H1 (cell line): Measurements from ENCODE around the gene PPP1CA. TPM values are rescaled to one million over a fixed set of nuclear protein-coding genes. Genes with fewer than 3 reads are reported as not detected.

Experiments
- CTCF ChIA-PET: fragments of 300-600 bp; sonication (Branson Sonifier 250); formaldehyde crosslinking; loops from one replicate; lab custom pipeline; 2021; ENCODE audit not compliant: partially characterized antibody; lab: Charles Lee
- POLR2A ChIA-PET: fragments of 300-600 bp; sonication (Branson Sonifier 250); formaldehyde crosslinking; loops from one replicate; lab custom pipeline; 2021; ENCODE audit warnings: inconsistent platforms; ENCODE audit not compliant: partially characterized antibody; lab: Charles Lee
- DNase-seq, 2 experiments: peaks; one replicate each; pipeline versions ENCODE4 v3.0.0 to v3.0.0-alpha.2; 2010 to 2022; ENCODE audit warnings: low spot score in 2 of 2, low read depth in 1 of 2, mixed read lengths in 1 of 2
- FAIRE-seq: peaks from 2 replicates; lab custom pipeline; 2011; peaks lifted over from hg19 to GRCh38; lab: Jason Lieb, UNC
- H2AFZ ChIP-seq: 2 replicates; pipeline ENCODE4 v1.8.1; 2012; ENCODE audit warnings: low read length, inconsistent platforms
- H2AK5ac ChIP-seq: 2 replicates; pipeline ENCODE4 v1.6.1; 2013; ENCODE audit warnings: low read depth, low read length
- H2BK120ac ChIP-seq: replicated peaks from 2 replicates; pipeline ENCODE3; 2013; ENCODE audit warnings: low read depth, low read length, inconsistent platforms
- H2BK12ac ChIP-seq: 2 replicates; pipeline ENCODE4 v1.6.1; 2013; ENCODE audit warnings: low read depth, low read length
- H2BK15ac ChIP-seq: 2 replicates; pipeline ENCODE4 v1.6.1; 2013; ENCODE audit warnings: low read length
- H2BK20ac ChIP-seq: 2 replicates; pipeline ENCODE4 v1.6.1; 2013; ENCODE audit warnings: low read length
- H2BK5ac ChIP-seq: 2 replicates; pipeline ENCODE4 v1.6.1; 2013; ENCODE audit warnings: low read depth, low read length
- H3K14ac ChIP-seq: 2 replicates; pipeline ENCODE4 v1.6.1; 2013; ENCODE audit warnings: inconsistent platforms; ENCODE audit not compliant: insufficient read length
- H3K18ac ChIP-seq: 2 replicates; pipeline ENCODE4 v1.6.1; 2013; ENCODE audit warnings: low read length; ENCODE audit errors: extremely low read depth
- H3K23ac ChIP-seq: 2 replicates; pipeline ENCODE4 v1.6.1; 2013; ENCODE audit warnings: inconsistent platforms; ENCODE audit not compliant: insufficient read length
- H3K23me2 ChIP-seq: 2 replicates; pipeline ENCODE4 v1.6.1; 2013; ENCODE audit warnings: low read depth, low read length
- H3K27ac ChIP-seq: 2 replicates; pipeline ENCODE4 v1.6.1; 2011; ENCODE audit warnings: low read depth, low read length, inconsistent platforms
- H3K27me3 ChIP-seq, 4 experiments: replicated peaks in 1 of 4; 1 replicate in 1 of 4; 2 replicates in 3 of 4; pipeline versions ENCODE4 v1.6.1 to v1.8.1; 2011 to 2013; ENCODE audit warnings: low read length in 3 of 4, mild to moderate bottlenecking in 3 of 4, inconsistent platforms in 2 of 4, mixed read lengths in 2 of 4, moderate library complexity in 1 of 4; ENCODE audit not compliant: control insufficient read depth in 3 of 4, insufficient read depth in 3 of 4; ENCODE audit errors: extremely low read depth in 1 of 4
- H3K36me3 ChIP-seq, 4 experiments: 2 replicates each; pipeline versions ENCODE4 v1.6.1 to v1.8.1; 2011 to 2013; ENCODE audit warnings: mild to moderate bottlenecking in 4 of 4, low read length in 3 of 4, moderate library complexity in 2 of 4, control low read depth in 1 of 4, inconsistent platforms in 1 of 4; ENCODE audit not compliant: insufficient read depth in 4 of 4, control insufficient read depth in 2 of 4
- H3K4ac ChIP-seq: replicated peaks from 2 replicates; pipeline ENCODE3; 2013; ENCODE audit warnings: low read length, low read depth, mixed read lengths, inconsistent platforms; ENCODE audit not compliant: insufficient read length
- H3K4me1 ChIP-seq, 4 experiments: replicated peaks in 1 of 4; 1 replicate in 1 of 4; 2 replicates in 3 of 4; pipeline versions ENCODE4 v1.6.1 to v1.8.1; 2011 to 2013; ENCODE audit warnings: low read length in 3 of 4, inconsistent platforms in 2 of 4, mixed read lengths in 1 of 4; ENCODE audit not compliant: insufficient read depth in 4 of 4, control insufficient read depth in 3 of 4
- H3K4me2 ChIP-seq, 2 experiments: 2 replicates each; pipeline versions ENCODE4 v1.6.1 to v1.8.1; 2011 to 2013; ENCODE audit warnings: low read depth in 2 of 2, low read length in 2 of 2, control low read depth in 1 of 2, inconsistent platforms in 1 of 2, mild to moderate bottlenecking in 1 of 2; ENCODE audit not compliant: insufficient read depth in 1 of 2
- H3K4me3 ChIP-seq, 4 experiments: fragments of 200-600, 300-600 bp in 1 of 4; sonication (generic), shearing (Covaris generic), sonication (Bioruptor Twin) in 1 of 4; 2 replicates each; pipeline versions ENCODE4 v1.5.1 to v1.8.1; 2011 to 2016; ENCODE audit warnings: low read length in 4 of 4, low read depth in 3 of 4, control low read depth in 2 of 4, inconsistent platforms in 2 of 4, mild to moderate bottlenecking in 2 of 4, mixed read lengths in 1 of 4, moderate library complexity in 1 of 4; ENCODE audit not compliant: insufficient read depth in 2 of 4; ENCODE audit errors: extremely low read depth in 1 of 4
- H3K56ac ChIP-seq: replicated peaks from 2 replicates; pipeline ENCODE3; 2013; ENCODE audit warnings: low read depth, mild to moderate bottlenecking, mixed read lengths, low read length, inconsistent platforms; ENCODE audit not compliant: insufficient read length
- H3K79me1 ChIP-seq: 2 replicates; pipeline ENCODE4 v1.6.1; 2013; ENCODE audit warnings: low read depth, low read length, control low read depth
- H3K79me2 ChIP-seq, 2 experiments: 2 replicates each; pipeline versions ENCODE4 v1.6.1 to v1.8.1; 2012 to 2013; ENCODE audit warnings: low read length in 2 of 2, mild to moderate bottlenecking in 2 of 2, inconsistent platforms in 1 of 2; ENCODE audit not compliant: insufficient read depth in 2 of 2, control insufficient read depth in 1 of 2
- H3K9ac ChIP-seq, 4 experiments: replicated peaks in 1 of 4; 1 replicate in 1 of 4; 2 replicates in 3 of 4; pipeline versions ENCODE4 v1.6.1 to v1.8.1; 2011 to 2013; ENCODE audit warnings: low read depth in 3 of 4, low read length in 3 of 4, control low read depth in 2 of 4, mild to moderate bottlenecking in 2 of 4, moderate library complexity in 2 of 4, inconsistent platforms in 1 of 4; ENCODE audit errors: extremely low read depth in 1 of 4
- H3K9me3 ChIP-seq, 2 experiments: 2 replicates each; pipeline versions ENCODE4 v1.6.1 to v1.8.1; 2012 to 2013; ENCODE audit warnings: mild to moderate bottlenecking in 2 of 2, moderate library complexity in 2 of 2, control low read depth in 1 of 2, inconsistent platforms in 1 of 2, low read depth in 1 of 2, low read length in 1 of 2, mixed read lengths in 1 of 2; ENCODE audit not compliant: insufficient read depth in 2 of 2
- H4K20me1 ChIP-seq, 2 experiments: replicated peaks in 1 of 2; 2 replicates each; pipeline versions ENCODE3 to v1.8.1; 2011 to 2013; ENCODE audit warnings: inconsistent platforms in 2 of 2, low read length in 2 of 2, mild to moderate bottlenecking in 1 of 2; ENCODE audit not compliant: insufficient read depth in 2 of 2, control insufficient read depth in 1 of 2
- H4K5ac ChIP-seq: 2 replicates; pipeline ENCODE4 v1.6.1; 2013; ENCODE audit warnings: low read length, low read depth, mixed read lengths, inconsistent platforms; ENCODE audit not compliant: insufficient read length
- H4K8ac ChIP-seq: 2 replicates; pipeline ENCODE4 v1.8.0; 2013; ENCODE audit warnings: mild to moderate bottlenecking, moderate library complexity, low read length, inconsistent platforms; ENCODE audit not compliant: insufficient read depth; ENCODE audit errors: extremely low read depth
- H4K91ac ChIP-seq: replicated peaks from 2 replicates; pipeline ENCODE3; 2013; ENCODE audit warnings: low read length, mixed read lengths, inconsistent platforms; ENCODE audit not compliant: insufficient read length
- CTBP2 ChIP-seq: IDR thresholded peaks from 2 replicates; pipeline ENCODE4 v1.7.0; 2011; ENCODE audit warnings: borderline replicate concordance, mild to moderate bottlenecking, moderate library complexity, mixed read lengths, low read length; ENCODE audit not compliant: insufficient read depth, insufficient read length
- HDAC2 ChIP-seq, 2 experiments: fragments of 300-600 bp in 1 of 2; sonication (generic) in 1 of 2; IDR thresholded peaks; 2 replicates each; pipeline ENCODE4 v1.6.1; 2011 to 2012; ENCODE audit warnings: low read depth in 2 of 2, low read length in 2 of 2, mild to moderate bottlenecking in 2 of 2, moderate library complexity in 2 of 2, borderline replicate concordance in 1 of 2, inconsistent platforms in 1 of 2
- SP2 ChIP-seq: IDR thresholded peaks from 2 replicates; pipeline ENCODE4 v1.6.1; 2012; ENCODE audit warnings: mild to moderate bottlenecking, low read length, inconsistent platforms
- WGBS, 2 experiments: shearing (Covaris generic) in 1 of 2; methylation state at CpG; one replicate each; pipeline versions ENCODE4 v1.1.6 to v1.1.7; 2013 to 2015; ENCODE audit warnings: low lambda C conversion rate in 2 of 2, mixed read lengths in 2 of 2, inconsistent platforms in 1 of 2, low coverage in 1 of 2, missing lambda C conversion rate in 1 of 2; ENCODE audit not compliant: insufficient replicate concordance in 2 of 2, insufficient coverage in 1 of 2, insufficient read length in 1 of 2; ENCODE audit errors: extremely low coverage in 1 of 2, missing lambda C conversion rate in 1 of 2; 5-methylcytosine and 5-hydroxymethylcytosine counted together
- polyA plus RNA-seq, 7 experiments: library from polyadenylated mRNA; depleted of rRNA in 3 of 7; stranded (reverse) in 5 of 7; unstranded in 2 of 7; fragments of >200 nt in 5 of 7; fragments of 200-250 nt in 2 of 7; gene quantifications; 1 replicate in 5 of 7; 2 replicates in 1 of 7; 4 replicates in 1 of 7; pipeline versions ENCODE4 v1.2.1 to v1.2.3, GENCODE V29; 2011 to 2013; ENCODE audit warnings: missing spikeins in 2 of 7, mixed read lengths in 2 of 7
- total RNA-seq: library from RNA; stranded (reverse); fragmentation: NEBNext Ultra II Directional; extraction: Animal tissue kit (Norgen Biotek cat#: 25700); gene quantifications from 2 replicates; pipeline ENCODE4 v1.2.1, GENCODE V29; 2021

The PPP1CA gene
- total and polyA plus RNA-seq, 2 of the 8 experiments (the other 6 are each of a cell fraction or from before 2014, with no cell fraction given), result 198 to 359 TPM

- H4K5ac ChIP-seq, result no peak overlapping the region
- H2BK20ac ChIP-seq, result no peak overlapping the region
- H3K18ac ChIP-seq, result no peak overlapping the region
- peaks cover 4% of the 10 kb centered on the region; the same call in 1 of the 2 replicates for H3K23me2 ChIP-seq
- no peak overlapping the region for H4K91ac ChIP-seq
- H2BK120ac ChIP-seq, result no peak overlapping the region
- no peak overlapping the region for H2BK12ac ChIP-seq
- H3K79me2 ChIP-seq, result peaks cover 0 to 10% of the 10 kb centered on the region in 2 experiments; a peak in 2 of 4 replicates
- no peak overlapping the region; the same call in 1 of the 2 replicates for H4K8ac ChIP-seq
- no peak overlapping the region for H3K23ac ChIP-seq
- peaks cover 6 to 21% (median 18%) of the 10 kb centered on the region in 4 experiments; a peak in 6 of 8 replicates for H3K36me3 ChIP-seq
- H3K4me3 ChIP-seq, result peak overlapping the region; percentile 44 to 98 (median 73)
- H2AFZ ChIP-seq, result no peak overlapping the region
- H2AK5ac ChIP-seq, result no peak overlapping the region
- H3K27me3 ChIP-seq, result no peaks in the 10 kb centered on the region
- FAIRE-seq (no peak), DNase-seq (no peak)
- H4K20me1 ChIP-seq, result peaks cover 0 to 13% of the 10 kb centered on the region in 2 experiments
- peak overlapping the region in 2 of 4 experiments; percentile 56 to 79; a peak in 3 of 7 replicates for H3K9ac ChIP-seq
- H3K4me2 ChIP-seq, result peak overlapping the region; percentile 86
- H3K14ac ChIP-seq, result no peak overlapping the region
- H3K79me1 ChIP-seq, result peaks cover 3% of the 10 kb centered on the region
- CTCF ChIA-PET, result interaction anchor here (0.6 to 4.9 kb wide), 13 partner anchors 9 to 138 kb away, joined by 3 to 25 read pairs (median 10); partner anchors contain the start of genes POLD4 and RAD9A
- H3K4ac ChIP-seq, result no peak overlapping the region
- peaks cover 0 to 11% (median 4%) of the 10 kb centered on the region in 4 experiments; a peak in 5 of 7 replicates for H3K4me1 ChIP-seq
- no peaks in the 10 kb centered on the region for H3K9me3 ChIP-seq
- POLR2A ChIA-PET, result interaction anchor here (0.8 to 4.3 kb wide), 18 partner anchors 8 to 114 kb away, joined by 3 to 31 read pairs (median 4); partner anchors contain the start of genes PTPRCAP, RAD9A, RPS6KB2 and SSH3
- WGBS, 2 experiments, result 89% methylated on average over 22 of the region's 23 CpGs; no CpG with 5 or more reads in 1 of the 2 experiments
- H2BK15ac ChIP-seq, result no peak overlapping the region
- no peak overlapping the region for H2BK5ac ChIP-seq
- H3K27ac ChIP-seq, result no peak overlapping the region
- H3K56ac ChIP-seq, result no peak overlapping the region
- TF ChIP-seq SP2 (no peak), HDAC2 (IDR thresholded peaks at IDR 0.05; ENCODE audit: borderline replicate concordance in 1 of 2, low read depth in 2 of 2, low read length in 2 of 2) (no peak), CTBP2 (no peak)
Observed at GRCh38 chr11:67400251-67400941, 1.3 kb downstream of the PPP1CA start.
